KOPT-K1 (cell line): ENCODE measurements around the gene DPYD.

Experiments
- H3K27ac ChIP-seq: fragments of 200-600 bp; sonication (generic); 2 replicates; pipeline ENCODE4 v1.5.1; 2016; ENCODE audit warnings: antibody characterized with exemption, mild to moderate bottlenecking, low read depth, low read length; ENCODE audit not compliant: poor library complexity, severe bottlenecking
- H3K36me3 ChIP-seq: fragments of 200-600 bp; sonication (generic); 2 replicates; pipeline ENCODE4 v1.5.1; 2017; ENCODE audit warnings: antibody characterized with exemption, mild to moderate bottlenecking, low read length, moderate library complexity; ENCODE audit not compliant: insufficient read depth
- H3K9me3 ChIP-seq: fragments of 200-600 bp; sonication (generic); 2 replicates; pipeline ENCODE4 v1.5.1; 2017; ENCODE audit warnings: antibody characterized with exemption, low read length, mild to moderate bottlenecking; ENCODE audit not compliant: insufficient read depth, poor library complexity, severe bottlenecking

The DPYD gene

DNA sequence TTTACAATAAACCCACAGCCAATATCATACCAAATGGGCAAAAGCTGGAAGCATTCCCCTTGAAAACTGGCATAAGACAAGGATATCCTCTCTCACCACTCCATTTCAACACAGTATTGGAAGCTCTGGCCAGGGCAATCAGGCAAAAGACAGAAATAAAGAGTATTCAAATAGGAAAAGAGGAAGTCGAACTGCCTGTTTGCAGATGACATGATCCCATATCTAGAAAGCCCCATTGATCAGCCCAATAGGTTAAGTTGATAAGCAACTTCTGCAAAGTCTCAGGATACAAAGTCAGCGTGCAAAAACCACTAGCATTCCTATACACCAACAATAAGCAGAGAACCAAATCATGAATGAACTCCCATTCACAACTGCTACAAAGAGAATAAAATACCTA, 235.5 kb downstream of the DPYD start:
- Histone ChIP-seq H3K27ac (no peak overlapping the region), H3K9me3 (no peaks in the 10 kb centered on the region), H3K36me3 (peaks cover 22% of the 10 kb centered on the region; the same call in 1 of the 2 replicates)

DNA sequence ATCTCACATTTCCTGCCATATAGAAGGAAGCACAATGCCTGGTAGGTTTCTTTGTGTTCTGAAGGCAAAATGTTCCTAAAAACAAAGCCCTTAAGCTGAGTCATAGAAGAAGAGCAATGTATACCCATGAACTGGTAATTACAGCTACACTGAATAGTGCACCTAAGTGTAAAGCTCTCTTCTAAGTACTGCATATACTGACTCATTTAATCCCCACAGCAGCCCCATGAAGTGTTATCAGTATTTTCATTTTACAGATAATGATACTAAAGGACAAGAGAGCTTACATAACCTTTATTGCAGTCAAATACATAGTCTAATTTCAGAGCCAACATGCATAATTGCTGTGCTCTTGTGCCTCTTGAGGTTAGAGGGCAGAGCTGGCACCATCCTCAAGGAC, 239.9 kb downstream of the DPYD start:
- Histone ChIP-seq H3K9me3 (no peaks in the 10 kb centered on the region), H3K36me3 (peaks cover 28% of the 10 kb centered on the region), H3K27ac (no peak overlapping the region)

DNA sequence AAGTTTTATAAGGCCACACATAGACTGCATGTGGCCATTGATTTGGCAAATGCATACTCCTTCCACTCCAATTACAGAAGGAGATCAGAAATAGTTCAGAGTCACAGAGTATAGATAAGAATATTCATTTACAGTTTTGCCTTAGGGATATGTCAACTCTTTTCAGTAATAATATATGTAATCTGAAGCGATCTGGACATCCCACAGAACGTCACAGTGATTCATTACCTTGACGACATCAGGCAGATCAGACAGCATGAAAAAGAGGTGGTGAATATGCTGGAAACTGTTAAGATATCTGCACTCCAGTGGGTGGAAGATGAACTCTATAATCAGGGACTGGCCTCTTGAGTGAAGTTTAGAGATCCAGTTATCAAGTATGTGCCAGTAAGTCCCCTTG, 240.4 kb downstream of the DPYD start:
- no peaks in the 10 kb centered on the region for H3K9me3 ChIP-seq
- no peak overlapping the region for H3K27ac ChIP-seq
- H3K36me3 ChIP-seq = peaks cover 28% of the 10 kb centered on the region

DNA sequence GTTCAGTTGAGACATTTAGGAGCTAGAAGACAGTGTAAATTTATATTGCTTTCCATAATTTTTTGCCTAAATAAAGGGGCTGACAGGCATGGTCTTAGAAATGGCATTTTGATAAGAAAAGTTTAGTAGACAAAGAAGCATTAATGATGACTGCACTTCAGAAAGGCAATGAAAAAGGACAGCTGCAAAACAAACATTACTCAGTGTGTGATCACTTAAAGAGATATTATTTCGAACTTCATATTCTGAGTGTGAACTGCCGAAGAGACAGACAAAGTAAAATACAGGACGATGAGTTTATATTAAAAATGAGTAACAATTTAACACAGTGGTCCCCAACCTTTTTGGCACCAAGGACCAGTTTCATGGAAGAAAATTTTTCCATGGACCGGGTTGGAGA, 243.1 kb downstream of the DPYD start:
- H3K27ac ChIP-seq = no peak overlapping the region
- H3K9me3 ChIP-seq = no peaks in the 10 kb centered on the region
- H3K36me3 ChIP-seq = peaks cover 28% of the 10 kb centered on the region

DNA sequence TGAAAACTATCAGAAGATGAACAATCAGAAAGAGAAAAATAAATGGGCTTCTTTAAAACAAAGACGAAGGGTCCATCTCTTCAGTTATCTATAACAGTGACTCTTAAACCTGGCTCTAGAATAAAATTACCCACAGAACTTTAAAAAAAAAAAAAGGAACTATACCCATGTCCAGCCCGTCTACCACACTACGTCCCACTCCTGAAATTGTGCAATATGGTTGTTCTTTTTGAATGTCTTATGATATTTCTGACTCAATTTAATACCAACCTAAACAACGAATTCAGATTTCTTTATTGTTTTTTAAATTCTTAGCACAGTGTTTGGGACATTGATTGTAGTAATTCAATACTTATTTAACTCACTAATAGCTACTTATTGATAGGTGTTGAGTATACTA, 246.3 kb downstream of the DPYD start:
- Histone ChIP-seq H3K36me3 (peaks cover 17% of the 10 kb centered on the region), H3K27ac (no peak overlapping the region), H3K9me3 (no peaks in the 10 kb centered on the region)

DNA sequence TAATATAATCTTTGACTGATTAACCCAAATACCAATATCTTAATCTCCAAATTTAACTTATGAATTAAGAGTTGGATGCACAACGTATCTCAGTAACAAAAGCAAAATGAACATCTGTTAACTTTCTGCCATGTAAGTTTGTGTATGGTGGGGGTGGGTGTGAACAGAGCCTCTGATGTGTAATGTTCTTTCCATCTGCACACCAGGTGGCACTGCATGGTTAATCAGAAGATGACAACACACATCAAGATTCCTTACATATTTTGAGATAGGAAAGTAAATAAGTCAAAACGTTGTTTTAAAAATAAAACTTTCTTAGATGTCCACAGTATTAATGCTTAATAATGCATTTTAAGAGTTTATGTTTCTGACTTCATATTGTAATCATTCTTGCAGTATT, 251.9 kb downstream of the DPYD start:
- no peak overlapping the region for H3K27ac ChIP-seq
- no peaks in the 10 kb centered on the region for H3K36me3 ChIP-seq
- H3K9me3 ChIP-seq = no peaks in the 10 kb centered on the region

DNA sequence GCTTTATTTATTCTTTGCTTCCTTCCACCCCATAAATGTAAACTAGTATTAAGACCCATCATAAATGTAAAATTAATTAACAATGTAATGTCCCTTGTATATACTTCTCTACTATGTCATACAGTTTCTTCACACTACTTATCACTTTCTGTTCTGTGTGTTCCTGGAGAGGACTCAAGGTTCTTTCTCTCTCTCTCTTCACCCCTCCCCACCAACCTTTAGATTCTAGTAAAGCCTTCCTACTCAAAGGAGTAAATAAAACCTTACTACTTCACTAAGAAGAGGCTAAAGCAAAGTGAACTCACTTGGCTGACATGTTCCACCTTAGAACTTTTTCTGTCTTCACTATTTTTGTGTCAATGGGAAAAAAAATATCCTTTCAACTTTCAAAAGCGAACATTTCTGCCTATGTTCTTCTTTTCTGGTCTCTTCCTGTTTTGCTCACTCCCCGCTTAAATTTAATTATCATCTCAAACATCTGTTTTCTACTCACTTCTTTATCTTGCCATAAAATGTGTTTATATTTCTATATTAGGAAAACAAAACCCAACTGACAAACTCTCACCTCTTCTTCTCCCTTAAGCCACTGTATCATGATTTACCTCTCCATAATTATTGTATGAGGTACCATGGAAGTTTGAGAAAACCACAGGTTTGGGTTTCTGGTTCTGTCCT, 260.3 kb downstream of the DPYD start:
- Histone ChIP-seq H3K36me3 (no peaks in the 10 kb centered on the region), H3K9me3 (no peaks in the 10 kb centered on the region), H3K27ac (no peak overlapping the region)

DNA sequence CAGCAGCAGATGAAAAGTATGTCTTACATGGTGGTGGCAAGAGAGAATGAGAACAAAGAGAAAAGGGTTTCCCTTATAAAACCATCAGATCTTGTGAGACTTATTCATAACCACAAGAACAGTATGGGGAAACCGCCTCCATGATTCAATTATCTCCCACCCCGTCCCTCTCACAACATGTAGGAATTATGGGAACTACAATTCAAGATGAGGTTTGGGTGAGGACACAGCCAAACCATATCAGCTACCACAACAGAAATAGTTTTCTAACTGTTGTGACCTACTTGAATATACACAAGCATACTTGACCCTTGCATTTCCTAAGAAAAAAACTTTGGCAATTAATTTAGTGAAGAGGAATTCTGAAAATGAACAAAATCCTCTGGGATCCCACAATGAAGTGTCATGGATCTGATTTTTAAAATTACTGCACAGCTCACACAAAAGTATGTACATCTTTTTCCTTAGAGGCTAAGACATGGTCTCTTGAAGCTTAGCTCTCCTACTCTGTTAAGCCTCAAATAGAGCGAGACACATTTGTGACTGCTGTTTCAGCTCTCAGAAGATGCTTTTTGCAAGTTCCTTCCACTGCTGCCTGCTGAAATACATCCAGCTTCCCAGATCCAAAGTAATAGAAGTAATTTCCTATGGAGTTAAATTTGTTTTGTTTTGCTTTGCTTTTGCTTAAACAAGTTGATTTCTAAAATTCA, 265.8 kb downstream of the DPYD start:
- no peak overlapping the region for H3K27ac ChIP-seq

DNA sequence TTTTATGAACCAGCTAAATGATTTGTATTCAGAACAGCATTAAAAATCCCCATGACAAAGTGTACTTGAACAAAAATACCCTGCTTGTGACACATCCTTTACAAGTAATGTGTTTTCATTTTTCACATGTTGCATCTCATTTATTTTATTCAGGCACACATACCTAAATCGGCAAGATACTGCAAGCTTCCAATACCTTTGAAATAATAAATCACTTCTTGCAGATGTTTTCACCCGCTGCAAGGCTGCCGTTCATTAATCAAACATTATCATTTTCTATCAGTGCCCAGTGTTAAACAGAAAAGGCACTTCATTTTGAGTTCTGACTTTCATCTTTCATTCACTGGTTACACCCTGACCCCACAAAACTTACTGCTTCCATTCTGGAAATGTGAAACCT, 269.6 kb downstream of the DPYD start:
- Histone ChIP-seq H3K9me3 (peaks cover 6% of the 10 kb centered on the region), H3K36me3 (peaks cover 4% of the 10 kb centered on the region; the same call in 1 of the 2 replicates), H3K27ac (no peak overlapping the region)

More for the DNA sequence above, 265.8 kb downstream of the DPYD start:
- no peaks in the 10 kb centered on the region for H3K9me3 ChIP-seq
- H3K36me3 ChIP-seq = no peaks in the 10 kb centered on the region

DNA sequence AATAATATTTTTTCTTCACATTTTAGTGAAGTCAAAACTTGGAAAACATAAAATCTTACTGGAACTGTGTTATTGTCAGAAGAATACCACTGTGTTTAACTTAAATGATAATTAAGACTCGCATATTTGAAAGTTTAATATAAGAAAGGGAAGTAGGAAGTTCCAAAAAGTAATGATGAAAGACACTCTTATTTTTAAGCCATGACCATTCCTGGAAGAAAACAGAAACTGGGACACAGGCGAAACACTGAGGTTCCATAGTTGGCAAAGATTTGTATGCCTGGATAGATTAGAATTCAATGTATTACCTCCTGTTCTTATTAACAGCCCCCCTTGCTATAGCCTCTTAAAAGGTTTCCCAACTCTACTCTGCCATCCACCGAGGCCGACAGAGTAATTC, 271.2 kb downstream of the DPYD start:
- H3K9me3 ChIP-seq = peaks cover 12% of the 10 kb centered on the region
- no peak overlapping the region for H3K27ac ChIP-seq

DNA sequence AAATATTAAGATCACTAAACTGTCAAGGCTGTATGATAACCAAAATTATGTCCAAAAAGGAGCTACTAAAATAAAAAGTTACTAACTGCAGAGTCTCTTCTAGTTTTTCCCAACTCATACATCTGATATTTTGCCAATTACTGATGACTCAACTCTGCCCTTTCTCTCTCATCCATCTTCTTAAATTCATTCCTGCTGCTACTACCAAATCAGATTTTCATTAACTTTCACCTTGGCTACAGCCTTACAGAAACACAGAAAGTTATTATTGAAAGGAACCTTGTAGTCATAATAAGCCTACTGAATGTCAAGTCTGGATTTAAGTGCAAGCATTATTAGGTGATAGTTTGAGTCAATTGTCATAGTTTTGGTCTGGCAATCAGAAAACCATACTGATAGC, 273.1 kb downstream of the DPYD start:
- Histone ChIP-seq H3K27ac (no peak overlapping the region), H3K9me3 (peaks cover 12% of the 10 kb centered on the region), H3K36me3 (peaks cover 4% of the 10 kb centered on the region; the same call in 1 of the 2 replicates)

More for the DNA sequence above, 271.2 kb downstream of the DPYD start:
- peaks cover 4% of the 10 kb centered on the region; the same call in 1 of the 2 replicates for H3K36me3 ChIP-seq

DNA sequence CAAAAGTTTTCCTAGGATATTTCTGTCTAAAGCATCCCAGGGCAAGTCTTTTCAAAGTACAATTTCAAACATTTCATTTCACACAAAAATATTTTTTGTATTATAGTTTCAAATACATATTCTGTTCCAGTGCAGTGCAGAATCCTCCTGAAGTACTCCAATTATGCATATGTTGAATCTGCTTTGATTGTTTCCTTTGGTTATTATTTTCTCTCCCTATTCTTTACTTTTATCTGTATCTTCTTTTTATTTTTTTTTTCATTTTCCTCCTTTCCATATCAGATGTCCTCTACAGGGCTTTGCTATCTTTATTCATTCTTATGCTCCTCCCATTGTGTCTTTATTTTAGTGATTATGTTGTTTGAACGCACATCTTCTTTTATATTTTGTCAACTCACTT, 274.8 kb downstream of the DPYD start:
- Histone ChIP-seq H3K27ac (no peak overlapping the region), H3K36me3 (peaks cover 4% of the 10 kb centered on the region; the same call in 1 of the 2 replicates), H3K9me3 (peaks cover 12% of the 10 kb centered on the region)

DNA sequence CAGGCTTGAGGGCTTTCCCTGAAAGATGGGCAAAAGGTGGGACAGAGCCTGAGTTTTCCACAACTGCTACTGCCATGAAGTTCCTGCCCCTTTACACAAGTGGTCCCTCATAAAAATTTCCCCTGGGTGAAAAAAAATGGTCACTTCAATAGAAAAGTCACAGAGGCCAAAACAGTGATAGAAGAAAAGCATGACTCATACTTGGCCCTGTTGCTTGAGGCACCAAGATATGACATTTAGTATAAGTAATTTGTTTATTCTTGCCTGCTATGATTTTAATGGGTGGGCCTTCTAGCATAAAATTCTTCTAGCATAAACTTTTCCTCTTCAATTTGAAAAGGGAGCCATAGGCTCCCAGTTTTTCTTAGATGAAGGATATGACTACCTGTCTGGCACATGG, 280.2 kb downstream of the DPYD start:
- Histone ChIP-seq H3K27ac (no peak overlapping the region), H3K9me3 (peaks cover under 1% of the 10 kb centered on the region), H3K36me3 (no peaks in the 10 kb centered on the region)

DNA sequence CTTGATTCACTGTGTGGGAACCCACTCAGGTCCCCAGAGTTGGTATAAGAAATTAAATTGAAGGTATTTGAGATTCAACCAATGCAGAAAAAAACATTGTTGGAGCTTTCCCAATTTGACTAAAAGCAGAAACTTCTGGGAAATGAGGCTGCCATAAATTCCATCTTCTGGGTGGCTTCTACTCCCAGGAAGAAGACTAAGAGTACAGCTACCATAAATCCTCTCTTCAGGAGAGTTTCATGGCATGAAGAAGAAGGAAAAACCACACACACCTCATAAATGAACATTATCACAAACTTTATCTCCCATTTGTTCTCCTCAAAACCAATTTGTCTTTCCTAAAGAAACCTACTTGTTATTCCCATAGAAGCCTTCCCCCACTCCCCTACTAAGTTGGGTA, 283.9 kb downstream of the DPYD start:
- Histone ChIP-seq H3K9me3 (no peaks in the 10 kb centered on the region), H3K36me3 (no peaks in the 10 kb centered on the region), H3K27ac (no peak overlapping the region)

DNA sequence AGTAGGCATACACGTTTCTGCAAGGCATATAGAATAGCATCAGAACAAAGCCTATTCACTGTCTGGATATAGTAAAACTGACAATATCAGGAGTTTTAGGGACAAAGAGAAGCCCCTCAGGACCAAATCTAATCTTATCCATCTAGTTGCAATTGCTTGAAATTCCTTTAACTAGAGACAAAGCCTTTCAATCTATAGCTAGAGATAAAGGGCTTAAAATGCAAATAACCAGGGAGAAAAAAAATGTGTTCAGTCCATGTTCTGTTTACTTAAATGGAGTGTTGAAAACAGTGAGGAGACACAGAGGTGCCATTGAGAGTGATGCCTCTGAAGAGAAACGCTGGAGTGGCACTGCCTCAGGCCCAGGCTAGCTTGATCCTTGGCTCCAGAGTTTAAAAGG, 286.1 kb downstream of the DPYD start:
- no peak overlapping the region for H3K27ac ChIP-seq
- H3K36me3 ChIP-seq = no peaks in the 10 kb centered on the region
- H3K9me3 ChIP-seq = no peaks in the 10 kb centered on the region

DNA sequence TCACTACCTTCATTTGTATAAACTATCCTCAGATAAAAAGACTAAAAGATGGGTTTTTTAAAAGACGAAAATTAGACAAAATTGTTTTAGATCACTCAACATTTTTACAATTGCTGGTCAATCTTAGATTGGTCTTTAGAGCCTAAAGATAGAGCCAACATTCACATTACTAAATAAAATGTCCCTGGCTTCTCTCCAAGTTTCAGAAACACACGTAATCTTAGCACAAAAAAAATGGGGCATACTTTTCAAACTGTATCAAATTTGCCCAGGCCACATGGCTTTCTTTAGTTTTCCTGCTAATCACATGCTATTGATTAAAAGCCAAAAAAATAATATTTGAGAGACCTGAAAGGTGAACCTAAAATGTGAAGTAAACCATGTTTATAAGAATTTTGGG, 288.1 kb downstream of the DPYD start:
- Histone ChIP-seq H3K27ac (no peak overlapping the region), H3K9me3 (no peaks in the 10 kb centered on the region), H3K36me3 (no peaks in the 10 kb centered on the region)
